Gastroesophageal sphincter (tissue), 4 donors: ENCODE measurements around the gene JMJD8. TPM values are rescaled to one million over a fixed set of nuclear protein-coding genes. Genes with fewer than 3 reads are reported as not detected.

ENCODE experiments used
- ATAC-seq: fragments of 150-250 bp; one replicate; pipeline ENCODE4 v1.9.1; 2016; ENCODE audit warnings: mild to moderate bottlenecking, moderate library complexity
- H3K27ac ChIP-seq, 4 donors: fragments of 200-600 bp; sonication (generic) in 3 of 4; 1 replicate in 3 of 4; 2 replicates in 1 of 4; pipeline ENCODE4 v1.5.1; 2016 to 2019
- H3K27me3 ChIP-seq: fragments of 200-600 bp; sonication (generic); one replicate; pipeline ENCODE4 v1.5.1; 2019
- H3K36me3 ChIP-seq, 2 donors: fragments of 200-600 bp; sonication (generic); one replicate each; pipeline ENCODE4 v1.5.1; 2019; ENCODE audit warnings: control low read depth in 1 of 2
- H3K4me1 ChIP-seq, 3 donors: fragments of 200-600 bp; sonication (generic); 1 replicate in 2 of 3; 2 replicates in 1 of 3; pipeline ENCODE4 v1.5.1; 2016 to 2019; ENCODE audit warnings: control low read depth in 2 of 3
- H3K4me3 ChIP-seq, 2 donors: fragments of 200-600 bp; sonication (generic); one replicate each; pipeline ENCODE4 v1.5.1; 2019; ENCODE audit warnings: mild to moderate bottlenecking in 1 of 2, moderate library complexity in 1 of 2
- H3K9me3 ChIP-seq, 3 donors: fragments of 200-600 bp; sonication (generic); one replicate each; pipeline ENCODE4 v1.5.1; 2017 to 2019; ENCODE audit warnings: control low read depth in 2 of 3
- EP300 ChIP-seq: sonication (generic); formaldehyde crosslinking; IDR thresholded peaks from one replicate; pipeline ENCODE4 v1.6.1; 2017; ENCODE audit warnings: antibody characterized with exemption, mild to moderate bottlenecking
- POLR2A ChIP-seq, 2 donors: fragments of 450-650 bp; IDR thresholded peaks; one replicate each; pipeline ENCODE4 v1.6.1; 2017; ENCODE audit warnings: antibody characterized with exemption in 2 of 2, mild to moderate bottlenecking in 2 of 2, moderate library complexity in 1 of 2
- POLR2AphosphoS5 ChIP-seq: sonication (generic); formaldehyde crosslinking; IDR thresholded peaks from one replicate; pipeline ENCODE4 v1.6.1; 2017; ENCODE audit warnings: antibody characterized with exemption
- WGBS, 2 donors: methylation state at CpG; one replicate each; pipeline ENCODE4 v1.1.5; 2018; ENCODE audit warnings: low coverage in 1 of 2; 5-methylcytosine and 5-hydroxymethylcytosine counted together
- total RNA-seq, 4 donors: library from RNA; depleted of rRNA; stranded (reverse); fragments of >200 nt; gene quantifications; one replicate each; pipeline ENCODE4 v1.1.0, GENCODE V29; 2016
- TF ChIP-seq, protein P1 (sequence below), 4 experiments: fragments of 200-600 bp in 2 of 4; fragments of 450-650 bp in 2 of 4; sonication (generic) in 1 of 4; IDR thresholded peaks; one replicate each; pipeline ENCODE4 v1.5.1; 2017 to 2019; ENCODE audit warnings: antibody characterized with exemption in 4 of 4, mild to moderate bottlenecking in 2 of 4, moderate library complexity in 2 of 4

The JMJD8 gene
- total RNA-seq, 4 donors from 2014 or later, result 70.2 to 109 (median 90.5) TPM

DNA sequence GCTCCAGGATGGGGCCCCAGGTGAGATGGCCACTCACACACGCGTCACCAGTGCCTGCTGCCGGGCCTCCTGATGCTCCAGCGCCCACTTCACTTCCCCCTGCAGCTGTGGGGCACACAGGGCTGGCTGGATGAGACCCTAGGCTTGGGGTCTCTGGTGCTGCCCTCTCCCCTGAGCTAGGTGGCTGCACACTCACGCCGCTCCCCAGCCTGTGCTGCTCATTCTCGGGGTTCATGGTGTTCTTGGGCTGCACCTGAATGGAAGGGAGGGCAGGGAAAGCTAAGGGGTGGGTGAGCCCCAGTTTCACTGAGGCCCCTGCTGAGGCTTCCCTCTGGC lies 40.9 kb upstream of the JMJD8 start:
- peaks cover 0 to 58% (median 31%) of the 10 kb centered on the region in 3 donors for H3K4me1 ChIP-seq
- peaks cover 55% of the 10 kb centered on the region for H3K27me3 ChIP-seq
- H3K36me3 ChIP-seq, result peaks cover 0 to 15% of the 10 kb centered on the region in 2 donors
- no peak overlapping the region for H3K27ac ChIP-seq
- no peak for ATAC-seq
- WGBS, 2 donors, result 73% methylated on average over 4 of the region's 7 CpGs; no CpG with 5 or more reads in 1 of the 2 donors
- no peak overlapping the region for H3K4me3 ChIP-seq
- TF ChIP-seq POLR2A (IDR thresholded peaks at IDR 0.05), result no peak
- no peak for TF ChIP-seq EP300
- TF ChIP-seq, protein P1, sequence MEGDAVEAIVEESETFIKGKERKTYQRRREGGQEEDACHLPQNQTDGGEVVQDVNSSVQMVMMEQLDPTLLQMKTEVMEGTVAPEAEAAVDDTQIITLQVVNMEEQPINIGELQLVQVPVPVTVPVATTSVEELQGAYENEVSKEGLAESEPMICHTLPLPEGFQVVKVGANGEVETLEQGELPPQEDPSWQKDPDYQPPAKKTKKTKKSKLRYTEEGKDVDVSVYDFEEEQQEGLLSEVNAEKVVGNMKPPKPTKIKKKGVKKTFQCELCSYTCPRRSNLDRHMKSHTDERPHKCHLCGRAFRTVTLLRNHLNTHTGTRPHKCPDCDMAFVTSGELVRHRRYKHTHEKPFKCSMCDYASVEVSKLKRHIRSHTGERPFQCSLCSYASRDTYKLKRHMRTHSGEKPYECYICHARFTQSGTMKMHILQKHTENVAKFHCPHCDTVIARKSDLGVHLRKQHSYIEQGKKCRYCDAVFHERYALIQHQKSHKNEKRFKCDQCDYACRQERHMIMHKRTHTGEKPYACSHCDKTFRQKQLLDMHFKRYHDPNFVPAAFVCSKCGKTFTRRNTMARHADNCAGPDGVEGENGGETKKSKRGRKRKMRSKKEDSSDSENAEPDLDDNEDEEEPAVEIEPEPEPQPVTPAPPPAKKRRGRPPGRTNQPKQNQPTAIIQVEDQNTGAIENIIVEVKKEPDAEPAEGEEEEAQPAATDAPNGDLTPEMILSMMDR (IDR thresholded peaks at IDR 0.05), result no peak
- TF ChIP-seq POLR2AphosphoS5, result no peak
- no peaks in the 10 kb centered on the region for H3K9me3 ChIP-seq

DNA sequence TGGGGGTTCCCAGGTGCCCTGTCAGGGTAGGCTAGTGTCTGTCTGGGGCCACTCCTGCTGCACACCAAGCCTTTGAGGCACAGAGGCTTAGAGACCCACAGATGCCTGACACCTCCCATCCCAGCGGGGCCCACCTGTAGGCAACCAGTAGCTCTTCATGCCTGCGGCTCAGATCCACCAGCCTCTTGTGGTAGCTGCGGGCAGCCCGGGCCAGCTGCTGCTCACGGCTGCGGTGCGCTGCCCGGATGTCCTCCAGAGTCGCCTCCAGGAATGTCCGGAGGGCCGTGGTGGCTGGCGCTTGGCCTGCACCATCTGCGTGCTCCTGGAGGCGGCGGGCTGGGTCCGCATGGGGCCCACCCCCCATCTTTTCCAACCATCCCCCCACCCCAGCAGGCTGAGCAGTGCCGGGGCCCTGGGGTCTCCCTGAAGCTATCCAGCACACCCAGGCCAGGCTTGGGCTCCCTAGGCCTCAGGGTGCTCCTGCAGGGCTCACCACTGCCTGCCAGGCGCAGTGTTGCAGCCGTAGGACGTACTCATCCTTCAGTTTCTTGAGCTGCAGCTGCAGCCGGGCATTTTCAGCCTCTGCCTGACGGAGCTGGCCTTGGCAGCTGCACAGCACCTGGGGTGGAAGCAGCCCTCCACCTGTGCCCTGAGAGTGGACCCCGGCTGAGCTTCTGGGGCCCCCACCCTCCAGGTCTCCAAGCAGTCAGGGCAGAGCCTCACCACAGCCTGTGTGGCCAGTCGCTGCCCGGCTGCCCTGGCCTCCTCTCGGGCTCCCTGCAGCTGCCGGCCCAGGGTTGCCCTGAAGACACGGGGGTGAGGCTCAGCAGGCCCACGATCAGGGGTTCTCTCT lies 40.3 kb upstream of the JMJD8 start:
- H3K4me1 ChIP-seq, result peaks cover 0 to 64% (median 34%) of the 10 kb centered on the region in 3 donors
- no peak for ATAC-seq
- H3K4me3 ChIP-seq, result no peak overlapping the region
- H3K9me3 ChIP-seq, result no peaks in the 10 kb centered on the region
- 20% methylated on average over 1 of the region's 29 CpGs; no CpG with 5 or more reads in 1 of the 2 donors for WGBS, 2 donors
- TF ChIP-seq POLR2A (IDR thresholded peaks at IDR 0.05) (no peak), EP300 (no peak), POLR2AphosphoS5 (no peak)
- TF ChIP-seq, protein P1 (IDR thresholded peaks at IDR 0.05), result no peak
- peaks cover 54% of the 10 kb centered on the region for H3K27me3 ChIP-seq
- peaks cover 0 to 9% of the 10 kb centered on the region in 2 donors for H3K36me3 ChIP-seq
- H3K27ac ChIP-seq, result no peak overlapping the region

DNA sequence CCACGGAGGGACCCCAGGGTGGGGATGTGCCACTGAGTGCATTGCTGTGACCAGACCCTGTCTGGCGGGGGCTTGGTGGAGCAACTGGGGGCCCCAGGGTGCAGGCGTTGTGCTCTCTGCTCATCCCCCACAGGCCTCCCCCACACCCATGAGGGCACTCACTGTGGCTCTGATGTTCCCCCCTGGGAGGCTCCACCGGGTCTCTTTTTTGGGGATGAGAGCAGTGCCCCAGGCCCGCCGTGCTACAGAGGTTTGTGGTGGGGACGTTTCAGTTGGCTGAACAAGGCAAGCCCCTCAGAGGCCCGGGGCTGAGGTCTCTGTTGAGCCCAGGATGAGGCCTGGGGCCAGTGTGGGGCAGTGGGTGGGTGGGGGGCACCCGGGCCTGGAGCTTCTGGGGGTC lies 39.6 kb upstream of the JMJD8 start:
- no peak overlapping the region for H3K27ac ChIP-seq
- peaks cover 0 to 8% of the 10 kb centered on the region in 2 donors for H3K36me3 ChIP-seq
- no peaks in the 10 kb centered on the region for H3K9me3 ChIP-seq
- no CpG with 5 or more reads among the region's 9 CpGs for WGBS, 2 donors
- TF ChIP-seq, protein P1 (IDR thresholded peaks at IDR 0.05), result no peak
- TF ChIP-seq POLR2A (IDR thresholded peaks at IDR 0.05) (no peak), POLR2AphosphoS5 (no peak), EP300 (no peak)
- H3K27me3 ChIP-seq, result peaks cover 47% of the 10 kb centered on the region
- H3K4me1 ChIP-seq, result peaks cover 0 to 63% (median 33%) of the 10 kb centered on the region in 3 donors
- ATAC-seq, result no peak
- no peak overlapping the region for H3K4me3 ChIP-seq

DNA sequence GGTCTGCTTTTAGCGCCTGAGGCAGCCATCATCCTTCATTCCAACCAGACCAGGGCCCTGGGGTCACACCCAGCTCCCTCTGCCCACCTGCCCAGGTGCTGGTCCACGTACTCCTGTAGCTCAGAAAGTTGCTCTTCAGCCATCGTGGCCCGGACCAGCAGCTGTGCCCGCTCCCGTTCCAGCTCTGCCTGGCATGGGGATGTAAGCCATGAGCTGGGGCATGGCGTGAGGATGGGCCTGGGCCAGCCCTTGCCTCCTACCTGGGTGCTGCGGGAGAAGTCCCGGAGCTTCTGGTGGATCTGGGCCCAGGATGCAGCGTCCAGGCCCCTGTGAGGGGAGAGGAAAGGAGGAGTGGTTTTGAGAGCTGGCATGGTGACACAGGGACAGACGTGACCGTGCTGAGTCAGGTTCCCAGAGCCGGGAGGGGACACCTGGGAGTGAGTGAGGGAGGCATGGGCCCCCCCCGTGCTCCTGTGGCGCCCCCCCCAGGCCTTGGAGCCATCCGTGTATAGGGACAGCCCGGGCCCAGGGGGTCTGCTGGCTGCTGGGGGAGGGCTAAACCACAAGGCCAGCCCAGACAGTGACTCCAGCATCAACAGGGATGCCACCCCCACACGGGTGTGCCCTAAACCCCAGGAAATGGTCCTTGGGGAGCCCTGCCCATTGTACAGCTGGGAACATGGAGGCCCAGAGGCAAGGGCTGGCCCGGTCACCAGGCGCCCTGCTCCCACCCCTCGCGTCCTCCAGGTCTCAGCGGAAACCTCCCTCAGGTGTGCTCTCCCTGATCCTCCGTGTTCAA lies 38.9 kb upstream of the JMJD8 start:
- peaks cover 40% of the 10 kb centered on the region for H3K27me3 ChIP-seq
- no peaks in the 10 kb centered on the region for H3K9me3 ChIP-seq
- H3K4me1 ChIP-seq, result peaks cover 0 to 57% (median 27%) of the 10 kb centered on the region in 3 donors
- H3K4me3 ChIP-seq, result no peak overlapping the region
- peaks cover 0 to 8% of the 10 kb centered on the region in 2 donors for H3K36me3 ChIP-seq
- WGBS, 2 donors, result 50% methylated on average over 2 of the region's 24 CpGs; no CpG with 5 or more reads in 1 of the 2 donors
- TF ChIP-seq EP300 (no peak), POLR2AphosphoS5 (no peak), POLR2A (IDR thresholded peaks at IDR 0.05) (no peak)
- TF ChIP-seq, protein P1 (IDR thresholded peaks at IDR 0.05), result no peak
- no peak overlapping the region for H3K27ac ChIP-seq
- no peak for ATAC-seq
